Stimulated activated CD8-positive, alpha-beta memory T cell treated with anti-CD3 and anti-CD28 coated beads, Interleukin-4, amount 100 ng/mL, for 24 hours (primary cell): ENCODE results near the gene RECK.
"Not testable (repeated sequence)": the region's sequence is repeated elsewhere in the genome, so short reads cannot be mapped to it uniquely, and the experiment has no call there.

Source experiments
- DNase-seq: peaks from one replicate; pipeline ENCODE4 v3.0.0-alpha.2; 2020; ENCODE audit warnings: low read depth

Gene RECK

DNA sequence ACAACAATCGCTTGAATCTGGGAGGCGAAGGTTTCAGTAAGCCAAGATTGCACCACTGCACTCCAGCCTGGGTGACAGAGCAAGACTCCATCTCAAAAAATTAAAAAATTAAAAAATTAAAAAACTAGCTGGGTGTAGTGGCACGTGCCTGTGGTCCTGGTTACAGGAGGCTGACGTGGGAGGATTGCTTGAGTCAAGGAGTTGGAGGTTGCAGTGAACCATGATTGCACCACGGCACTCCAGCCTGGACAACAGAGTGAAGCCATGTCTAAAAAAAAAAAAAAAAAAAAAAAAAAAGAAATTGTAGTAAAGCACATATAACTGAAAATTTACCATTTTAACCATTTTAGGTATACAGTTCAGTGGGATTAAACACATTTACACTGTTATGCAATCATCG is 119.4 kb downstream of the RECK start:
- no peak for DNase-seq

GRCh38 chr9:36158122-36158521 is 121.4 kb downstream of the RECK start:
- DNase-seq = no peak

GRCh38 chr9:36158917-36159316 is 122.2 kb downstream of the RECK start:
- no peak for DNase-seq

DNA sequence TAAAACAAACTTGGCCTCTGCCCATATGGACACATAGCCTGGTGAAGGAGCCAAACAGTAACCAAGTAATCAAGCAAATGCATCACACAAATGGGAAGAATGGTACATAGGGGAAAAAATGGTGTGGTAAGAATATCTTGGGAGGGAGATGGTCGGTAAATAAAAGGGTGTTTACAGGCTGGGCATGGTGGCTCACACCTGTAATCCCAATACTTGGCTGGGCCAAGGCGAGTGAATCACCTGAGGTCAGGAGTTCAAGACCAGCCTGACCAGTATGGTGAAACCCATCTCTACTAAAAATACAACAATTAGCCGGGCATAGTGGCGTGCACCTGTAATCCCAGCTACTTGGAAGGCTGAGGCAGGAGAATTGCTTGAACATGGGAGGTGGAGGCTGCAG is 122.8 kb downstream of the RECK start:
- not testable (repeated sequence) for DNase-seq

DNA sequence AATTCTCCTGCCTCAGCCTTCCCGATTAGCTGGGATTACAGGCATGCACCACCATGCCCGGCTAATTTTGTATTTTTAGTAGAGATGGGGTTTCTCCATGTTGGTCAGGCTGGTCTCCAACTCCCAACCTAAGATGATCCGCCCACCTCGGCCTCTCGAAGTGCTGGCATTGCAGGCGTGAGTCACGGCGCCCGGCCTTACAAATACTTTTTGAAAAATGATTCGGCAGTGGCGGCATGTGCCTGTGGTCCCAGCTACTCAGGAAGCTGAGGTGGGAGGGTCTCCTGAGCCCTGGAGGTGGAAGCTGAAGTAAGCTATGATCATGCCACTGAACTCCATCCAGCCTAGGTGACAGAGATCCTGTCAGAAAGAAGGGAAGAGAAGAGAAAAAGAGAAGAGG is 123.4 kb downstream of the RECK start:
- not testable (repeated sequence) for DNase-seq

DNA sequence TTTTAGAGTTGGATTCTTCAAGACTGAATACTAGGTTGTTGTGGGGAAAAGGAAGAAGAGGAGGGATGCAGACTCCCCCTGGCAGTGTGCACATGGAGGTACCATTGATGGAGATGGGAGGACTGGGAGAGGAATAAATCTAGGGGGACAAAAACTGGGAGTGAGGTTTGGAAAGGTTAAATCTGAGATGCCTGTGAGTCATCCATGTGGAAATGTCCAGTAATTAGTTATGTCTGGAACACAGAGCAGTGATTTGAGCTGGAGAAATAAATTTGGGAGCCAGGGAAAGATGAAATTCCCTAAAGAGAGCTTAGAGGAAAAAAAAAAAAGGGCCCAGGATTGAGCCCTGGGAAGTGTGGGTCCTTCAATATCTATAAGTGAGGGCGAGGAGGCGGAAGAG is 124.5 kb downstream of the RECK start:
- DNase-seq = no peak

DNA sequence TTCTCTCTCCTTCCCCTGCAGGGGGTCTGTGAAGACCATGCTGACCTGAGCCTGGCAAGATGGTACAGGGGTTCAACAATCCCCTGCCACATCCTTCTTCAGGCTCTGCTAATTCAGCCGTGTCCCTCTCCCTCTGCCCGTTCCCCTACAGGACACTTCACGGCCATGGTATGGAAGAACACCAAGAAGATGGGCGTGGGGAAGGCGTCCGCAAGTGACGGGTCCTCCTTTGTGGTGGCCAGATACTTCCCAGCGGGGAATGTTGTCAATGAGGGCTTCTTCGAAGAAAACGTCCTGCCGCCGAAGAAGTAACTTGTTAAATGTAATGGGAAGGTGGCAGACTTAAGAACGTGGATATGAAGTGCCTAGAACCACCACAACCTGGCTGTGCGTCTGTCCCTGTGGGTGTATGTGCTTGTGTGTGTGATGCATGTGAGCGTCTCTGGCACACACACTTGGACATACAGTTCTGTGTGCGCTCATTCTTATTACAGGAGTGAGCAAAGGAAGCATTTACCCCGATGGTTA is 125.6 kb downstream of the RECK start:
- DNase-seq = no peak

GRCh38 chr9:36163049-36163785 is 126.5 kb downstream of the RECK start:
- DNase-seq = no peak

DNA sequence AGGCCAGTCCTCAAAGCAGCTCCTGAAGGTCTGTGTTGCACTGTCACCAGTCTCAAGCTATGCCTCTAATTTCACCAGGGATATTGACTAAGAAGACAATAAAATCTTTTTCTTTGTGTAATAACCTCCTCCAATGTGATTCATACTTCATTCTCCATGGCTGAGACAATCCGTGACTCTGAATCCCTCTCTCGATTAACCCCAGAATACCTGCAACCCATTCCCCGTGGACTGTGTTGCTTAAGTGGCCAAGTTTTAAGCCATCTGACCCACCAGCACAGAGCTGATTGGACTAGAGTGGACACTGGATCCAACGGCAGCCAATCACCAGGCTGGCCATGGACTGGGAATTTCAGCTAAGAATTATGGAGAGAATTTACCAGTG is 127.1 kb downstream of the RECK start:
- DNase-seq = no peak

DNA sequence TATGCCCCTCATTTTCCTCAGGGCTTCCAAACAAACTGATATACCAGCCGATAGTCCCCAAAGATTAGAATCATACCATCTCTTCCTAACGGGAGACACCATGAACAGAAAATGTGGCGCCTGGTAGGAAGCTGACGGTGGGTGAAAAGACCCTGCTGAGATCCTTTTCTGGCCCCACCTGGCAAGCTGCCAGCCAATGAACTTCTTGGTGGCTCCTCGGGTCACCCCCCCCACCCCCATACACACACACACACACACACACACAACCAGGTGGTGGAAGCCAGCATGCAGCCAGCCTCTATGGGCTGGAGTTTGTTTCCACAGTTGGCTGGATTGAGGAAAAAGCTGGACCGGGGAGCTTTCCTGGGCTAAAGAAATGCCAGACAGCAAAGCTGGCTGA is 127.7 kb downstream of the RECK start:
- DNase-seq = no peak

GRCh38 chr9:36164989-36165388 is 128.3 kb downstream of the RECK start:
- no peak for DNase-seq

DNA sequence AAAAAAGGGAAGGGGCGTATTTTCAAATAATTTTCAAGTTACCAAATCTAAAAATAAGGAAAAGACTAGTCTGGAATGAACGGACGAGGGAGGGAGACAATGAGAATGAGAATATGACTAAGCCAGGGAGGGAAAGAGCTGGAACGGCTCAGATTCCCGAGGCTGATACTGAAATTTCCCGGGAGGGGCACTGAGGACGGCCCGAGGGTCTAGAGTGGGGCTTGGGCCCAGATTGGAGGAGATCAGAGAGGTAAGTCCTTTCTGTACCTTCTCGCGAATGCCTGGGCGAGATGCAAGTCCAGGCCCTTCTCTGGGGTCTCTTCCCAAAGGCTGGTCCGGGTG is 129.1 kb downstream of the RECK start:
- DNase-seq = no peak

- DNase-seq = peak; percentile 75
Observed at GRCh38 chr9:36166168-36166927, 129.6 kb downstream of the RECK start.

DNA sequence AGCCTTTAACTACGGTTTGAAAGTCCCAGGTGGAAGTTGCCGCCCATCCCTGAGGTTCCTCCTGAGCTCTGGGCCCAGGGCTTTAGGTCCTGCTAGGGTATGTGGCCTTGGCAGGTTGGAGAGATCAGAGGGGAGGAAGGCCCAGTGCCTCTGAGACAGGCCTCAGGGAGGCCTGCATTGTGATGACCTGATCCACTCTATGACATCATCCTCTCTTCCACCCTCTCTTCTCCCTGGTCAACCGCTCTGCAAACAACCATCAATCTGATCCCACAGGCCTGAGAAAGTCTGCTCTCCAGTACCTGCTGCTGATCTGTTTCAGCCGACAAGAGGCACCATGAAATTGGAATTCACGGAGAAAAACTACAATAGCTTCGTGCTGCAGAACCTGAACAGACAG is 132.5 kb downstream of the RECK start, which contains the start of gene CCIN:
TSS of gene CCIN (plus strand) at position 223 of the 400 bp plus-strand sequence. CDS start at position 338, 115 bp downstream.
- DNase-seq = no peak

- no peak for DNase-seq
Observed at GRCh38 chr9:36169708-36170107, 133.0 kb downstream of the RECK start.

DNA sequence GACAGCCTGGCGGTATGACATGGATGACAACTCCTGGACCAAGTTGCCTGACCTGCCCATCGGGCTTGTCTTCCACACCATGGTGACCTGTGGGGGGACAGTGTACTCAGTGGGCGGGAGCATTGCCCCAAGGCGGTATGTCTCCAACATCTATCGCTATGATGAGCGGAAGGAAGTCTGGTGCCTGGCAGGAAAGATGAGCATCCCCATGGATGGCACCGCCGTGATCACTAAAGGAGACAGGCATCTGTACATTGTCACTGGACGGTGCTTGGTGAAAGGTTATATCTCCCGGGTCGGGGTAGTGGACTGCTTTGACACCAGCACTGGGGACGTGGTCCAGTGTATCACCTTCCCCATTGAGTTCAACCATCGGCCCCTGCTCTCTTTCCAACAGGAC is 133.8 kb downstream of the RECK start:
- DNase-seq = no peak

DNA sequence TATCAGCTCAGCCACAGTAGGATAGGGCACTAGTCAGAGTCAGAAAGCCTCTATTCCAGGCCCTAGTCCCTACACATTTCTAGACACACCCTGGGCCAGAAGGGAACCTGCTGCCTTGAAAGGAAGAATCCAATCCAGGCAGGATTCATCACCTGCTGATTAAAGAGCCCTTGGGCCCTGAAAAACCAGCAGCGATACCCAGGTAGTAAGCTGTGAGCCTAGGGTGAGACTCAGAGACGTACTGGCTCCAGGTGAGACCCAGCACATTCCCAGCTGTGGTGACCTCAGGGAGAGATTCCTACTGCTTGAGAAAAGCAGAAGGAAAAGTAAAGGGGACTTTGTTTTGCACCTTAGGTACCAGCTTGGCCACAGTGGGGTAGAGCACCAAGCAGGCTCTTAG is 137.1 kb downstream of the RECK start:
- no peak for DNase-seq
